Ramos (cell line): ENCODE measurements around the gene TMEM270.
"Not testable (repeated sequence)": the region's sequence is repeated elsewhere in the genome, so short reads cannot be mapped to it uniquely, and the experiment has no call there.

Source experiments
- in situ Hi-C: fragments of 300-500 bp; cut with MboI; formaldehyde crosslinking; loops from one replicate; pipeline ENCODE4 v1.14.3; 2022; ENCODE audit warnings: low sequenced_read_pairs; ENCODE audit not compliant: unreplicated experiment

TMEM270 gene

DNA sequence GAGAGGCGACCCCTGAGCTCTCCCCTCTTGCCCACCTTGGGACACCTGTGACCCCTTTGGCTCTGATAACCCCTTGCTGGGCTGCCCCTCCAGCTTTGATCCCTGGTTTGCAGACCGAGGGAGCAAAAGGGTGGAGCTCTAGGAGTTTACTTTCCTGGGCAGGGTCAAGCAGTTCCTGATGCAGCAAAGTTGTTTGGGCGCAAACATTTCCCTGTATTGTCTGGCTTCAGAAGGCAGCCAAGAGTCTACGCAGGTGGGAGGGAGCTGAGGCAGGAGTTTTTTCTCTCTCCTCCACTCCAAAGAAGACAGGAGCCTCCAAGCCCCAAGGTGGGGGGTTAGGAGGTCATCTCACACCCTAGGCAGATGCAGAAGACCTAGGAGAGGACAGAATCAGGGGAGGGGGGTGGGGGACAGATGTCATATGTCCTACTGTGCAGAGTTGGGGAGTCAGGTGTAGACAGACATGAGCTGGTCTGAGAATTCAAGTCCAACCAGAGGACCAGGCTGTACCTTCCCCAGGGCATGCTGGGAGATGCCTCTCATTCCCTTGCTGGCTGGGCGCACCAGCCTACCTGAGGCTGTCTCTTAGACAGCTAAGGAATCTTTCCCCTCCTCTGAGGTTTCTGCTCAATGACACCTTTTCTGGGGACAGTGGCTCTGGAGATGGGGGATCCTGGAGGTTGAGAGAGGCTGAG is 20.5 kb downstream of the TMEM270 start:
- in situ Hi-C loops = no loop called here

- in situ Hi-C loops = no loop called here
Measured at GRCh38 chr7:73882047-73882402, 21.1 kb downstream of the TMEM270 start.

DNA sequence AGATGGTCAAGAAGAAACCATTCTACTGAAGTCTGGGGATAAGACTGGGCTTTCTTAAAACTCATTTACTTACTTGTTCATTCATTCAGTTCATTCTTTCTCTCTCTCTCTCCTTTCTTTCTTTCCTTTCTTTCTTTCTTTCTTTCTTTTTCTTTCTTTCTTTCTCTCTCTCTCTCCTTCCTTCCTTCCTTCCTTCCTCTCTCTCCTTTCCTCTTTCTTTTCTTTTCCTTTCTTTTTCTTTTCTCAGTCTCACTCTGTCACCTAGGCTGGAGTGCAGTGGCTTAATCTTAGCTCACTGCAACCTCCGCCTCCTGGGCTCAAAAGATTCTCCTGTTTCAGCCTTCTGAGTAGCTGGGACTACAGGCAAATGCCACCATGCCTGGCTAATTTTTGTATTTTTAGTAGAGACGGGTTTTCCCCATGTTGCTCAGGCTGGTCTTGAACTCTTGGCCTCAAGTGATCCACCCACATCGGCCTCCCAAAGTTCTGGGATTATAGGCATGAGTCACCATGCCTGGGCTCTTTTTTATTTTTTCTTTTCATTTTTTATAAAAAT is 24.0 kb downstream of the TMEM270 start:
- in situ Hi-C loops = not testable (repeated sequence)

- in situ Hi-C loops = no loop called here
Measured at GRCh38 chr7:73885433-73885974, 24.5 kb downstream of the TMEM270 start.

GRCh38 chr7:73885975-73886798 is 25.2 kb downstream of the TMEM270 start:
- in situ Hi-C loops = no loop called here

DNA sequence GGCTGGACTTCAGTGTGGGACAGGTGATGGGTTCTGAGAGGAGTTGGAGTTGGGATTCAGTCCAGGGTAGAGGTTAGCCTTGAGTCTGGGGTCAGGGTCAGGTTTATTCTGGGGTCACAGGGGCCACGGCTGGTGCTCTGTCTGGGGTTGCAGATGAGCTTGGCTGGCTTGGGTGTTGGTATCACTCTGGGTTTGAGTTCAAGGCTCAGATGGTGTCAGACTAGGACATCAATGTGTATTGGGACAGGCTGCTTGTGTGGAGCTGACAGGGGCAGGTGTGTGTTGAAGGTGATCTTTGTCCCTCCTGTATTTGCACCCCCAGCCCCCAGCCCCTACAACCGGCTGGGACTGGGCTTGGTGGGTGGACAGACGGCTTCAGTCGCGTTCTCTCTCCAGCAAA is 26.8 kb downstream of the TMEM270 start:
- in situ Hi-C loops = no loop called here

- in situ Hi-C loops = no loop called here
Measured at GRCh38 chr7:73888959-73889358, 28.0 kb downstream of the TMEM270 start.

- in situ Hi-C loops = no loop called here
Measured at GRCh38 chr7:73890555-73891147, 29.7 kb downstream of the TMEM270 start.

DNA sequence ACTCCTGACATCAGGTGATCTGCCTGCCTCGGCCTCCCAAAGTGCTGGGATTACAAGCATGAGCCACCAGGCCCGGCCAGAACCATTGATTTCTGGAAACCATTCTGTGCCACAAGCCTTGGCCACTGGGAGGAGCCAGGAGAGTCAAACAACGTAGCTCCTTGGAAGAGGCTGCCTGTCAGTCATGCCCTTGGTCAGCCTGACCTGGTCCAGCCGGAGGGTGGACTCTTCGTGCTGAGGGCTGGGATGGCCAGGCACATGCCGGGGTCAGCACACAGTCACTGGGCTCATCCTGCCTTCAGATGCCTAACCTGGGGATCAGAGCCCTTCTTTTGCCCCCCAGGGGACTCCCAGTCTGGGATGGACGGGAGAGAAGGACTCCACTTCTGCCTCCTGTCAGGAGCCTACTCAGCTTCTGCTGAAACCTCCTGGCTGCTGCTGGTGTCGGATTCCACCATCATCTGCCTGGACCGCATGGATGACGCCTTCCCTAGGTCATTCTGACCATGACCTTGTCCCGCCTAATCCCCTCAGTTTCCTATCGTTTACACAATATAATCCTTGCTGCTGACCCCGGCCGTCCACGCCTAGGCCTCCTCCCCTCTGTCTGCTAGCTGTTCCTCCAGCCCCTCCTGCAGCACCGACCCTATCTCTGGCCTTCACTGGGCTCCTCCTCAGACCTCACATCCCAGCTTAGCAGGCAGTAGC is 30.4 kb downstream of the TMEM270 start:
- in situ Hi-C loops = no loop called here

- in situ Hi-C loops = no loop called here
Measured at GRCh38 chr7:73892003-73892999, 31.3 kb downstream of the TMEM270 start.

DNA sequence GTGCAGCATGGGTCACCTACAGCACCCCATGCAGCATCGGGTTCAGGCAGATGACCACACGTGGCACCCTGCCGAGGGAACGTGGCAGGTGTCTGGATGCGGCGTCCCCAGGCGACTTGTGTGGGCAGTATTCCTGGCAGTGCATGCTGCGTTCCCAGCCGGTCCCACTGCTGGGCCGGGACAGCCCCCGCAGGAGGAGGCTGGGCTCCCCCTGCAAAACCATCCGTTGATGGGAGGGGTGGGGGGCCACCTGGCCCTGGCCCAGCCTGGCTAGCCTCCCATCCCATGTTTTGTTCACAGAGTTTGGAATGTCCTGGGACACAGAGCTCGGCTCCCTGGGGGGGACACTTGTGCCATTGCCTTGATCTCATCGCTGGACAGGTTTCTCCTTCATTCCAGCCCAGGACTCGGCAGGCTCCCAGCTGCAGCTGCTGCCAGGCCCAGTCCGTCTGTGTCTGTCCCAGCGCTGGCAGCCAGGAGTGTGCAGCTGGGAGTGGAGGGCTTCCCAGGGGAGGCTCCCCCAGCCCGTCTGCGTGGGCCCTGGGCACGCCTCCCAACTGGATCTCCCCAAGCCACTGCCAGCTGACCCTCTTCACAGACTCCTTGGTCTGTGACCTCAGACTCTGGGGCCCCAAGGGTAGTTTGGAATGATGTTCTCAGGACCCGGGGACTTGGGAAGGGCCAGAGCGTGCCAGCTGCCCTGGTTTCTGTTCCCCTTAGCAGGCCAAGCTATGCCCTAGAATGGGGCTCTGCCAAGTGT is 32.6 kb downstream of the TMEM270 start:
- in situ Hi-C loops = no loop called here

DNA sequence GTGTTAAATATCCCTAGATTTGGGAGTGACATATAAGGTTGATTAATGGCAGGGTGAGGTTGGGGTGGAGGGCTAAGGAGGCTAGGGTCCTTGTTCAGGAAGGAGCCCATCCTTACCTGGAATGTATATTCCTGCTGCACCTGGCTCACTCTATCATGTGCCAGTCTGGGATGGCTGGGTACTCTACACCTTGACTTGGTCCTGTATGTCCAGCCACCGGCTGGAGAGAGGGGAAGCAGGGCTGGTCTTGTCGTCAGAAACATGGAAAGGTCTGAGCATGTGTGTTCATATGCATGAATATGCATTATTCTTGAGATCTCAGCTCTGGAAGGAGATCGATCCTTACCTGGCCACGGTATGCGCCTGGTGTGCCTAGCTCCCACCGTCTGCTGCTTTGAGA is 33.2 kb downstream of the TMEM270 start:
- in situ Hi-C loops = no loop called here

GRCh38 chr7:73894733-73895551 is 34.0 kb downstream of the TMEM270 start:
- in situ Hi-C loops = no loop called here

DNA sequence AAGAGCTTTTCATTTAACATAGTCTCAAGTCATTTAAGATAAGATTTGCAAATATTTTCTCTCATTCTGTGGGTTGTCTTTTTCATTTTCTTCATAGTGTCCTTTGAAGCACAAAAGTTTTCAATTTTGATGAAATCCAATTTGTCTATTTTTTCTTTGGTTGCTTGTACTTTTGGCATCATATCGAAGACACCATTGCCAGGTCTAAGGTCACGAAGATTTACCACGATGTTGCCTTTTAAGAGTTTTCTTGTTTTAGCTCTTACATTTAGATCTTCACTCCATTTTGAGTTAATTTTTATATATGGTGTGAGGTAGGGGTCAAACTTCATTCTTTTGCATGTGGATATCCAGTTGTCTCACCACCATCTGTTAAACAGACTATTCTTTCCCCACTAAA is 34.7 kb downstream of the TMEM270 start:
- in situ Hi-C loops = no loop called here

GRCh38 chr7:73896454-73896853 is 35.5 kb downstream of the TMEM270 start:
- in situ Hi-C loops = no loop called here

DNA sequence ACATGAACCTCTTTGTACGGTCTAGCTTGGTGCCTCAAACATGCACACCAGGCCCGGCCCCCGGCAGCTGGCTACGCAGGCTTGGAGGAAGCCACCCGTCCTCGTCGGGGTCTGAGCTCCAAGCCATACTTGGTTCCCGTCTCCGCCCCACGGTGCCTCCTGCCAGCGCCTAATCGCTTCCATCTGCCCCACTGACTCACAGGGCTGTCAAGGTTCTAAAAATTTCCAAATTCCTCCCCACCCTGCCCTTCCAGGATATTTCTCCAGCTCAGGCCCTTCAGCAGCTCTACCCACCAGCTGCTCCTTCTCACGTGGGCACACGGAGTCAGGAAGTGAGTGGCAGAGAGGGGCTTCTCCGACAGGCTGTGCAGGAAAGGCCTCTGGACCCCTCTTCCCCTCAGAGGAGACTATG is 38.8 kb downstream of the TMEM270 start:
- in situ Hi-C loops = no loop called here

DNA sequence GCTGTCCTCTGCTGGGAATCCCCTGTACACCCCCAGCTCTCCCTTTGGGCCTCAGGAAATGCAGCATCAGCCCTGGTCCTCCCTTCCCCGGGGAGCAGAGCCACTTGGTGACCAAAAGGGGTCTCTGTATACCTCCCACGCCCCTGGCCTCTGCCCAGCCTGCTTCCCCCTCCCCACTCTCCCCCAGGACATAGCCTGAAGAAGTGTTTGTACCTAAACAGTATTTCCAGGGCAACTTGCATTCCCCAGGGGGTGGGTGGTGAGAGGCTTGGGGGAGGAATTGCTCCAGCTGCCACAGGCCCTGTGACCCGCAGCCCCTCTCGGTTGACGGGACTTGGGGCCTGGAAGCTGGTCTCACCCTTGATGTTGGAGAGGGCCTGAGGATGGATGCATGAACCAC is 39.3 kb downstream of the TMEM270 start:
- in situ Hi-C loops = no loop called here
